22Rv1 (cell line): Measurements from ENCODE around the gene ZDHHC11B.

Experiments
- ZFX ChIP-seq: fragments of 450-650 bp; IDR thresholded peaks from 2 replicates; pipeline ENCODE4 v1.6.1; 2017; ENCODE audit warnings: antibody characterized with exemption, borderline replicate concordance
- TF ChIP-seq, protein P1 (sequence below): fragments of 450-650 bp; IDR thresholded peaks from 2 replicates; pipeline ENCODE4 v1.5.1; 2017; ENCODE audit warnings: mild to moderate bottlenecking

DNA sequence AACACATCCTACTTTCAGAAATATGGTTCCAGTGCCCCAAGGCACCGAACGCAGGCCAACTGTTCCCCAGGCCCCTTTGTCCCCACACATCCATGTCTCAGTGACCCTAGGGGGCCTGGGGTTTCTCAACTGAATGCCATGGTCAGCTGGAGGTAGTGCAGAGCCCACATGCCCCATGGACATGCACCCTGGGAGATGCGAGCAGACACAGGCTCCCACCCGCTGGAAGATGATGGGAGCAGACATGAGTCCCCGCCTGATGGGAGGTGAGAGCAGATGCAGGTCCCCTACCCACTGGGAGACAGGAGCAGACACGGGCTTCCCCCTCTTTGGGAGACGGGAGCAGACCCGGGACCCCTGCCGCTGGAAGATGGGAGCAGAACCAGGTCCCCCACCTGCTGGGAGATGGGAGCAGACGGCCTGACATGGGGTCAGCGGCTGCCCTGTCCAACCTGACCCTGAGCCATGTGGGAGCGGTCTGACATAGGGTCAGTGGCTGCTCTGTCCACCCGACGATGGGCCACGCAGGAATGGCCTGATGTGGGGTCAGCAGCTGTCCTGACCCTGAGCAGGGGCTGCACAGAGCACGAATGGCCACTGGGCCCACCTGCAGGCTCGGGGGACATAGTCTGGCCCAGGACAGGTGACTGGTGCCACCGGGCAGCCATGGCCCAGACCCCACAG lies 18.4 kb downstream of the ZDHHC11B start:
- TF ChIP-seq, protein P1, sequence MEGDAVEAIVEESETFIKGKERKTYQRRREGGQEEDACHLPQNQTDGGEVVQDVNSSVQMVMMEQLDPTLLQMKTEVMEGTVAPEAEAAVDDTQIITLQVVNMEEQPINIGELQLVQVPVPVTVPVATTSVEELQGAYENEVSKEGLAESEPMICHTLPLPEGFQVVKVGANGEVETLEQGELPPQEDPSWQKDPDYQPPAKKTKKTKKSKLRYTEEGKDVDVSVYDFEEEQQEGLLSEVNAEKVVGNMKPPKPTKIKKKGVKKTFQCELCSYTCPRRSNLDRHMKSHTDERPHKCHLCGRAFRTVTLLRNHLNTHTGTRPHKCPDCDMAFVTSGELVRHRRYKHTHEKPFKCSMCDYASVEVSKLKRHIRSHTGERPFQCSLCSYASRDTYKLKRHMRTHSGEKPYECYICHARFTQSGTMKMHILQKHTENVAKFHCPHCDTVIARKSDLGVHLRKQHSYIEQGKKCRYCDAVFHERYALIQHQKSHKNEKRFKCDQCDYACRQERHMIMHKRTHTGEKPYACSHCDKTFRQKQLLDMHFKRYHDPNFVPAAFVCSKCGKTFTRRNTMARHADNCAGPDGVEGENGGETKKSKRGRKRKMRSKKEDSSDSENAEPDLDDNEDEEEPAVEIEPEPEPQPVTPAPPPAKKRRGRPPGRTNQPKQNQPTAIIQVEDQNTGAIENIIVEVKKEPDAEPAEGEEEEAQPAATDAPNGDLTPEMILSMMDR: no peak
- TF ChIP-seq ZFX: no peak
